ENCODE data around the gene DHFR.

The DHFR gene

DNA sequence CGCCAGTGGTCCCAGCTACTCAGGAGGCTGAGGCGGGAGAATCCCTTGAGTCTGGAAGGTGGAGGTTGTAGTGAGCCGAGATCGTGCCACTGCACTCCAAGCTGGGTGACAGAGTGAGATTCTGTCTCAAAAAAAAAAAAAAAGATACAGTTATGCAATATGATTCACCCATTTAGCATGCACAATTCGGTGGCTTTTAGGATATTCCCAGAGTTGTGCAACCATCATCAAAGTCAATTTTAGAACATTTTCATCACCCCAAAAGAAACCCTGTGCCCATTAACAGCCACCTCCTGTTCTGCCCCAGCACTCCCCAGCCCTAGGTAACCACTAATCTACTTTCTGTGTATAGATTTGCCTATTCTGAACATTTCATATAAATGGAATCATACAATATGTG, 4.3 kb upstream of the DHFR start:
- no peak overlapping the region for H3K4me3 ChIP-seq (ENCODE audit: low read depth, low read length)
- no peak for DNase-seq (ENCODE audit: low read depth)

DNA sequence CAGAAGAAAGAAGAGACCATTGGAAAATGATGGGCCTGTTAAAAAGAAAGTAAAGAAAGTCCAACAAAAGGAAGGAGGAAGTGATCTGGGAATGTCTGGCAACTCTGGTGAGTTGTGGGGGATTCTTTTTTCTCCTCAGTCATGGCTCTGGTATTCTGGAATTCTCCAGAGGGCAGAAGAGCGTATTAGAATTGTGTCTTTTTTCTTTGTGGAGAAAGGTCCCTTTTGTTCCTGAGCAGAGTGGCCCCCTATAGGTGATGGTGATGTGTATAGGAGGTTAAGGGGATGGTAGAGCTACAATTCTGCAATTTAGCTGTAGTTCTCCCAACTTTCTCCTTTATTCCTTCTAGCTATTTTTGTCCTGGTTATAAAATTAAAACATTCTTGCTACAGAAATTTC, 1.6 kb upstream of the DHFR start:
- H3K4me3 ChIP-seq (ENCODE audit: low read depth, low read length) = no peak overlapping the region
- no peak for DNase-seq (ENCODE audit: low read depth)

DNA sequence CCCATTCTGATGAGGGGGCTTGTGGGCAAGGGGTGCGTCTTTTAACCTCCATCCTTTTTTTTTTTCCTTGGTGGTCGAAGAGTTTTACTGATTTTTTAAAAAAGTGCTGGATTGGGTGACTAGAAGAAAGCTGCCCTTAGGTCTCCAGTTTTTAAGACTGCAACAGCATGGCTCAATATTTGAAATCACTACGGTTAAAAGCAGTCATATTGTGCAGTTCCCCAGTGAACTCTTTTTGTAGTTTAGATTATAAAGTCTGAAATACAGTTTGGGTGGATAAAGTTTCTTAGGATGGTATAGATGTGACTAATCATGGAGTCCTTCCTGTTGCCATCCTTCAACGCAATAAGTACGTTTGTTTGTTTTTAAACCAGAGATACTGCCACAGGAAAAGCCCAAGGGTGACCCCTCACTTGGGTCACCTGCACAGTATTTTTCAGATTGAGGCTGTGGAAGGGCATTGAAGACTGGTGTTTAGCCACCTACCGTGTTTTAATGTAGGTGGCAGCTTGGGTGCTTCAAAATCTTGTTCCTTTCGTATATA, 520 bp upstream of the DHFR start:
- no peak for DNase-seq (ENCODE audit: low read depth)
- H3K4me3 ChIP-seq (ENCODE audit: low read depth, low read length) = peak overlapping the region; percentile 80

DNA sequence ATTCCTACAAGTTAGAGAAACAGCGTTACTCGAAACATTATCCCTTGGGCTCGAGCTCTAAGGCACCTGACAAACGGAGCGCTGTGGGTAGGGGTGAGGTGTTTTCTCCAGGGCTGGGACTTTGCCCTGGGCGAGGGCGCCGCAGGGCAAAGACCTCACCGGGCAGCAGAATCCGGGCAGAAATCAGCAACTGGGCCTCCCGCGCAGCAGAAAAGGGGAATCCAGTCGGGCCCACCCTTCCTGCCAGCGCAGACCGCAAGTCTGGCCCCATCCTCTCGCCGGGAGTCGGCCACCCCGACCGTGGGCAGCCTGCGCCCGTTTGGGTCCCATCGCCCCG, 761 bp downstream of the DHFR start:
- no peak for DNase-seq (ENCODE audit: low read depth)
- peak overlapping the region; percentile 80 for H3K4me3 ChIP-seq (ENCODE audit: low read depth, low read length)

DNA sequence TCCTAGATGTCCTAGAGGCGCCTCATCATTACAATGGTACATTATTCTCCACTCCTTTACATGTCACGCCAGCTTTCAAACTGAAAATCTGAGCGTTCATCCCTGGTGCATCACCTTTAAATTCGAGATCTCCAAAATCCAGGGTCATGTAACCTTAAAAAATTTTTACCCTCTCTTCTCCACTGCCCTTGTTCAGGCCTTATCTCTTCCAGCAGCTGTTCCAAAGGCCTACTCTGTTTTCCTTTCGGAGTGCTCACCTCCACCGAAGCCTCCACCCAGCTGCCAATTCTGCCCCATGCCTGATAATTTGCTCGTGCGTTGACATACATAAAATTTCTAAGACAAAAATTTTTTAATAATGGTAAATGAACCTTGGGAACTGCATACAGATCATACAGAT, 1.3 kb downstream of the DHFR start:
- H3K4me3 ChIP-seq (ENCODE audit: low read depth, low read length) = peak overlapping the region; percentile 80
- DNase-seq (ENCODE audit: low read depth) = no peak

DNA sequence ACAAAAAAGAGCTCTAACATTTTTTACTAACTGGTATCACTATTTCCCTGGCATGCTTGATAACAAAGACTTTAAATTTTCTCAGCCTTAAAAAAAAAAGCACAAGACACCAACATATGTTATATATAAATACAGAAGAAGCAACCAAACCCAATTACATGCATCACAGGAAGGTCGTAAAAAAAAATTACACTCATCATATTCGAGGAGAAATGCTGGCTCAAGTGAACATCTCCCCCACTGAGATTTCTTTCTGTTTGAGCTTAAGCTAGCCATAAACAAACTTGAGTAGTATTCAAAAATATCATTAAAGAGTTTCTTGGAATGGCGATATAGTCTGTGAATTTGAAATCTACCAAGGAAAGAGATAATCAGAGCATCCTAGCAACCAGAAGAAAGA, 7.9 kb downstream of the DHFR start:
- H3K4me3 ChIP-seq (ENCODE audit: low read depth, low read length) = no peak overlapping the region
- DNase-seq (ENCODE audit: low read depth) = no peak

DNA sequence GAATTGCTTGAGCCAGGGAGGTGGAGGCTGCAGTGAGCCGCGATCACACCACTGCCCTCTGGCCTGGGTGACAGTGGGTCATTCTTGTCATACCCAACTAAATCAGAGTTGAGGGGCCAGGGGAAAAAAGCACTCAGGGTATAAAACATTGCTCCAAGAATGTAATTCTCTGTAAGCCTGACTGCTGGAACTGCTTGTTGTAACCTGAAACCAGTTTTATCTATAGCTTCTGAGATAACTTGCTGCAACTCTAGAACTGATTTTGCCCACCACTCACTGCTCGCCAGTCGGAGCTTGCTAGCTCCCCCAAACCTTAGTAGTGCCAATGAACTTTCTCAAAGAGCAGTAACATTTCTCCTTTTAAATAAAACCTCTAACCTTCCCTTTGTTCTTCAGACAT, 9.9 kb downstream of the DHFR start:
- no peak overlapping the region for H3K4me3 ChIP-seq (ENCODE audit: low read depth, low read length)
- no peak for DNase-seq (ENCODE audit: low read depth)

DNA sequence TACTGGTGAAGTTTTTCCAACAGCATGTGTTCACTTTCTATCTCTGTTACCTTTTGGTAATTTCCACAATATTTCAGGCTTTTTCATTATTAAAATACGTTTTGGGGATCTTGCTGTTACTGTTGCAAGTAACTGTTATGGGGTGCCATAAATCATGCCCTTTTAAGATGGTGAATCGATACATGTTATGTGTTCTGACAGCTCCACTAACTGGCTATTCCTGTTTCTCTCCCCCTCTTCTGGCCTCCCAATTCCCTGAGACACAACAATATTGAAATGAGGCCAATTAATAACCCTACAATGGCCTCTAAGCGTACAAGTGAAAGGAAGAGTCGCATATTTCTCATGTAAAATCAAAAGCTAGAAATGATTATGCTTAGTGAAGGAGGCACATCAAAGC, 13.4 kb downstream of the DHFR start:
- H3K4me3 ChIP-seq (ENCODE audit: low read depth, low read length) = no peak overlapping the region
- no peak for DNase-seq (ENCODE audit: low read depth)

DNA sequence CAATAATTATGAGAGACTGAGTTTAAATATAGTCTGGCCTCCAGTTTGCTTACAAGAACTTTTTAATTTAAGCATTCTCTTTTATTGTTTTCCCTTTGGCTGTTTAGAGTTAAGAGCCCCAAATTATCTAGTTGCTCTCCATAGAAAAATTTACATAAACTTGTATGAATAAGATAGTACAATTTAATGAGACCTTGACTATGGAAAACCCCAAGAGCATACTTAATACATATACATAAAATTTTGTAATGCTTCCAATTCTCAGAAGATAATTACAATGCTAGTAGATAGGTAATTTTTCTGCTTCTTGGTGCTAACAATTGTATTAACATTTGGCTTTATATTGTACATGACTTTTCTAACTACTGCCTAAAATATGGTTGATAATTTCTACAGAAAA, 20.6 kb downstream of the DHFR start:
- no peak for DNase-seq (ENCODE audit: low read depth)
- H3K4me3 ChIP-seq (ENCODE audit: low read depth, low read length) = no peak overlapping the region

DNA sequence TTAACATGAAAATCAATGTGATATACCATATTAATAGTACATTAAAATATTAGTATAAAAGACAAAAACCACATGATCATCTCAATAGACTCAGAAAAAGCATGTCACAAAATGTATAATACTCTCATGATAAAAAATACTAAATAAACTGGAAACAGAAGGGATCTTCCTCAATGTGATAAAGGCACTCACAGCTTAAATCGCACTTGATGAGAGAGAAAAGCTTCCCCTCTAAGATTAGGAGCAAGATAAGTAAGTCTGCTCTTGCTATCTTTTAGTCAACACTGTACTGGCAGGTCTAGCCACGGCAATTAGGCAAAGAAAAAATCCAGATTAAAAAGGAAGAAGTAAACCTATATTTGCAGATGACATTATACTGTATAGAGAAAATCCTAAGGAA, 22.1 kb downstream of the DHFR start:
- H3K4me3 ChIP-seq (ENCODE audit: low read depth, low read length) = no peak overlapping the region
- no peak for DNase-seq (ENCODE audit: low read depth)

DNA sequence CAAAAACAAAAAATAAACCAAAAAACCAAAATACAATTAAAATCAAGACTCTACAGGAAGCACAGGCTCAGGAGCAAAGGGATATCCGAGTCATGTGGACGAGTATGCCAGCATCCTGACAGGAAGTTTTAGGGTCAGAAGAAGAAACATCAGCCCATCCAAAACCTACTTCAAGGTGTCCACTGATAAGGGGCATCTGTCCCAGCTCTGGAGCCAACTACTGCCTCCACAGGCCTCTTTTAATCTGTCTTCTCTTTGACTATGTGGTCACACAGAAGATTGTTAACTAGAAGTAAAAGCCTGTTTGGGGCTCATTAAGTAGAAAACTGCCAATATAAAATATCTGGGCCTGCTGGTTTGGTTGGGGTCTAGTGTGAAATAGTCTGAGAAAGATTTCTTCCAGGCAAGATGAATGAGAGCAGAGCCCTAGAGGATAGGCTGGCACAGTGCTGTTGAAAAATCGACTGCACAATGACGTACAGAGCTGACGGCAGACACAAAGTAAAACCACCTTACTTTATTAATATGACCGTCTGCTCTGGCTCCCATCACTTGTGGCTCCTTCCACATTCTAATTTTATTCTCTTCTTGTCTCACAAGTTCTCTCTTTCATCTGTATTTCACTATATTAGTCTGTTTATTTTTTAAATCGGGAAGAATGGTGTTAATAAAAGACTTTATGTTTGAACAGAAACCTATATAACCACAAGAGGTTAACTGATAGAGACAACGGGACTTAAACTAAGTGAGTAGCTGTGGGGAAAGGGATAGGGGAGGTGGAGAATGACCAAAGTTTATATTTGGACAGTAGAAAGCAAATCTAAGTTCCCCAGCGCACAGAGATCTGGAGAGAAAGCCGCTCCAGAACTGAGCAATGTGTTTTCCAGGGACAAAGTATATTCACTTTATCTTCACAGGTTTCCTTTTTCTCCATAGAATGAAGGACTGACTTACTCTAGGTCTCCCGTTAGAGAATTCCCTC, 23.2 kb downstream of the DHFR start:
- no peak overlapping the region for H3K4me3 ChIP-seq (ENCODE audit: low read depth, low read length)
- DNase-seq (ENCODE audit: low read depth) = no peak

DNA sequence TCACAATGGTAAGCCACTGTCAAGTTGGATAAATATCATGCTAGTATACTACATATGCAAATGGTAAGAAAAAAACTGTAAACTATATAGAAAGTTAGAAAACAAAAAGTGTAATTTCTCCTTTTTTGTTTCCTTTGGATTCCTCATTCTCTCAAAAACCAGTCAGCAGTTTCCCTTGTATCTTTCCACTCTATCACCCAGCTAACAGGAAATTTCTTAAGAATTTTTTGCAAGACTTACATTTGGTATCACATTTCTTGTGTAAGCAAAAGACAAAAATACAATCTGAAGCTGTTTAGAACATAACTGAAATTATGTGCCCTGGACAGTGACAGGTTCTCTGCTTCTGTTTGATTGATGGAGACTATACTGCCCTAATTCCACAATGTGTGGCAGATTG, 25.5 kb downstream of the DHFR start:
- no peak overlapping the region for H3K4me3 ChIP-seq (ENCODE audit: low read depth, low read length)
- no peak for DNase-seq (ENCODE audit: low read depth)

DNA sequence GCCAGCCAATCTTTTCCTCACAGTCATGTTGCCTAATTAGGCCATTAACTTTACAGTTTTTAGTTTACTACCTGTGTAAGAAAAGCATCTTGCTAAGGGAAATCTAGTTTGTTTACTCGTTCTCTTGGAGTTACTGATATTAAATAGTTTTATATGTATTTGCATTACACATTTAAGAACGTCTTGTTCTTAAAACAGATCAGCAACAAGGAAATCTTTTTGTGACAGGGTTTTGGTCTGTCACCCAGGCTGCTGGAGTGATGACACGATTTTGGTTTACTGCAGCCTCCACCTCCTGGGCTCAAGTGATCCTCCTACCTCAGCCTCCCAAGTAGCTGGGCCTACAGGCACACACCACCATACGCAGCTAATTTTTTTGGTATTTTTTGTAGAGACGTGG, 29.6 kb downstream of the DHFR start:
- no peak for DNase-seq (ENCODE audit: low read depth)
- H3K4me3 ChIP-seq (ENCODE audit: low read depth, low read length) = no peak overlapping the region

DNA sequence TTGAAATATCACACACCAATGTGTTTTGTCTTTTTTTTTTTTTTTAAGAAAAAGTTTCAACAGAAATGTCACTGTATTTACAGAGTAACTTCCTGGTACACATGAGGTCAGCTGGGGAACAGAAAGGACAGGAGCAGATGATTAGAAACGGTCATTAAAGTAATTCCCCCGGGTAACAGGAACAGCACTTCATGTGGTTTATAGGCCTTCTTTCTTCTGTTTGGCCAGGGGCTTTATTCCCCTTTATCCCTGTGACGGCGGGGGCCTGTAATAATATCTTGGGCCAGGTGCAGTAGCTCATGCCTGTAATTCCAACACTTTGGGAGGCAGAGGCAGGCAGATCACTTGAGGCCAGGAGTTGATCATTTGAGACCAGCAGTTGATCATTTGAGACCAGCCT, 30.8 kb downstream of the DHFR start:
- H3K4me3 ChIP-seq (ENCODE audit: low read depth, low read length) = no peak overlapping the region
- no peak for DNase-seq (ENCODE audit: low read depth)

DNA sequence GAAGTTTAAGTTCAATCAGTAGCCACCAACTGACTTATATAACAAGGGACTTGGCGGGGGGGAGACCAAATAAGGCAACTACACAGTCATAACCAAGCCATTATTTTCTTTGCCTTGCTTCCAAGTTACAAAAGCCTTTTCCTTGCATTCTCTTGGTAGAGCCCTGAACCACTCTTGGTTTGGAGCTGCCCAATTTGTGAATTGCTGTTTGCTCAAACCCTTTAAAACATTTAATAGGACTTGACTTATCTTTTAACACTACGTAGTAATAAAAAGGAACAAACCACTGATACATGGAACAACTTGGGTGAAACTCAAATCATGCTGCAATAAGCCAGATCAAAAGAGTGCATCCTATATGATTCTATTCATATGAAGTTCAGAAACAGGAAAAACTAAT, 32.0 kb downstream of the DHFR start:
- H3K4me3 ChIP-seq (ENCODE audit: low read depth, low read length) = no peak overlapping the region
- no peak for DNase-seq (ENCODE audit: low read depth)

DNA sequence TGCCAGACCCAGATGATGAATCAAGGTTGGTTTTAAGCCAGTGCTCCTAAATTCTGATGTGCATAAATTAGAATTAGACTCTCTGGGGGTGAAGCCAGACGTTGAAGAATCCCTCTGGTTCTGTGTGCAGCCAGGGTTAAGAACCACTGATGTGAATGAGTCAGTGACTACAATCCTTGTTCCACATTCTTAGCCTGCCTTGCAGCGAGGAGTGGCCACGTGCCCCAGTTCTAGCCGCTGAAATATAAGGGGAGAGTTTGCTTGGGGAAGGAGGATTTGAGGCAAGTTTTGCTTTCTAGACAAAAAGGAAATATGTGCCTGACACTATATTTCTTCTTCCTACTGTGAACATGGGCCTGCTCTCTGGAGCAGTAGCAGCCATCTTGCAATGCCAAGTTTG, 34.6 kb downstream of the DHFR start:
- peak; percentile 1 for DNase-seq (ENCODE audit: low read depth)
- H3K4me3 ChIP-seq (ENCODE audit: low read depth, low read length) = no peak overlapping the region

DNA sequence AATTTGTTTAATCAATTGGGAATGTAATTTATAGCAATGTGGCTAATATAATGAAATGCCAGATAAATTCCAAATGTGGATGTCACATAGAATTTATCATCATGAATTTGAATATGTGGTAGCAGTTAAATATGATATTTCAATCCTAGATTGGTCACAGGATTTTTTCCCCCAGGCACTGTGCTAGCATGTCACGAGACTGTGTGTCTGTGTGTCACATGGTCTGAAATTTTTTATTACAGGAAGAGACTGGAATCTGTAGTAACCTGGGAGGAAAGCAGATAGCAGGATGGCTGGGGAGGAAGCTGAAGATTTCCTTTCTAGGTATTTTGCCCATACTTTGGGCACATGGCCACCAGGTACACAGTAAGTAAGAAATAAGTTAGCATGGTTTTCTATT, 35.7 kb downstream of the DHFR start:
- no peak for DNase-seq (ENCODE audit: low read depth)
- H3K4me3 ChIP-seq (ENCODE audit: low read depth, low read length) = no peak overlapping the region

DNA sequence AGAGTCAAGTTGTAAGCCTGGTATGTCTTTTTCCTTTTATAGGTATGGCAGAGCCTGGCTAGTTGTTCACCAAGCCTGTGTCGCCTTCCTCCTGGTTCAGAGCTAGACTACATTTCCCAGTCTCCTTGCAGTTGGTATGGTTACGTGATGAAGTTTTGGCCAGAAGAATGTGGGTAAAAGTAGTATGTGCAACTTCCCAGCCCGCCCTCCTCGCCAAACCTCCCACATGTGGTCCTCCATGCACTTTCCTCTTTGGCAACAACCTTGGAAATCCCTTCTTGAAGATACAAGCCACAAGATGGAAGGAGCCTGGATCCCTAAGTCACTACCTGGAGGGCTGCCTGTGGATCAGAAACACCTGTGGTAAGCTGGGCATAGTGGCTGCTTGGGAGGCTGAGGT, 36.3 kb downstream of the DHFR start:
- DNase-seq (ENCODE audit: low read depth) = no peak

DNA sequence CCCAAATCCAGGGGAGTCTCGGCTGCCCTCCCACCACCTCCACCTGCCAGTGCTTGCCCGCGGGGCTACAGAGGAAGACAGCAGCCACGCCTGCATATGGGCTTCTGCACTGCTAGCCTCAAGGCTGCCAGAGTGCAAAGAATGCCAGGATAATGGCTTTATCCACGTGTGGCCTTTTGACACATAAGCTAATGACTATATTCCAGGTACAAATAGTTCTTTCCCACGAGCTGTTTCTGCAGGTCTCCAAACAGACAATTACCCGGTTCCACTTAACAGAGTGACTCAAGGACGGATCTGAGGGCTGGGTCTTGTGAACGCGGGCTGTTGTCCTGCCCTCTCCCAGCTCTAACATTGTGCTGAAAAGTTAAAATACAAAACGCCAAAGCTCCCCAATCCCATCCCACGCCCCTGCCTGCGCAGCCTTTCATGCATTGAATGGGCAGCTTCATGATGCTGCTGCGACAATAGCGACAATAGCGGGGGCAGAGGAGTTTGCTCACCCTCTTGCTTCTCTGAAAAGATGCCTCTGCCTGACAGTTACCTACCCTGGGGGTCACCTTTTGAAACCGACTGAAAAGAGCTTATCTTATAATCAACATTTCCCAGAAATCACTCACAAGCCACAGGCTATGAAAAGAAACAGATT, 39.4 kb downstream of the DHFR start:
- DNase-seq (ENCODE audit: low read depth) = no peak
- no peak overlapping the region for H3K4me3 ChIP-seq (ENCODE audit: low read depth, low read length)

More for the DNA sequence above, 36.3 kb downstream of the DHFR start:
- H3K4me3 ChIP-seq (ENCODE audit: low read depth, low read length) = no peak overlapping the region

DNA sequence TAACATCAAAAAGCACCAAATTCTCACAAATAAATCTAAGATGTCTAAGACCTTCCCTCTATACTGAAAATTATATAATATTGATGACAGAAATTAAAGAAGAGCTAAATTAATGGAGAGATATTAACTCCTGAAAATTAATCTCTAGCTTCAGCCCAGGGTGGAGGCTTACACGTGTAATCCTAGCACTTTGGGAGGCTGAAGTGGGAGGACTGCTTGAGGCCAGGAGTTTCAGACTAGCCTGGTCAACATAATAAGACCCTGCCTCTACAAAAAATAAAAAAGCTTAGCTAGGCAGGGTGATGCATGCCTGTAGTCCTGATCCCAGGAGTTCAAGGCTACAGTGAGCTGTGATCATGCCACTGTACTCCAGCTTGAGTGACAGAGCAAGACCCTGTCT, 45.1 kb downstream of the DHFR start:
- DNase-seq (ENCODE audit: low read depth) = no peak
- no peak overlapping the region for H3K4me3 ChIP-seq (ENCODE audit: low read depth, low read length)

DNA sequence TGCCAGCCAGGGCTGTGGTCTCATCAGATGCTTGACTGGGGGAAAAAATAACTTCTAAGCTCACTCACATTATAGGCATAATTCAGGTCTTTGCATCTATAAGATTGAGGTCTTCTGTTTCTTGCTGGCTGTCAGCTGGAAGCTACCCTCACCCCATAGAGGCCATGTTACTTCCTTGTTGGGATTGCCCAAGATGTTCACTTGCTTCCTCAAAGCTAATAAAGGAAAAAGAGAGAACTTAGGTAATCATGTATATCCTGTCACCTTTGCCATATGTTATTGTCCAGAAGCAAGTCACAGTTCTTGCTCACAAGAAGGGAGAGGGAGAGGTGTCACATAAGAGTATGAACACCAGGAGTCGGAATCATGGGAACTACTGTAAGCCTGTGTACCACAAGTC, 46.1 kb downstream of the DHFR start:
- H3K4me3 ChIP-seq (ENCODE audit: low read depth, low read length) = no peak overlapping the region
- no peak for DNase-seq (ENCODE audit: low read depth)

Data from skeletal muscle cell (primary cell).